HCT116 (cell line): ENCODE data around the gene PDE4B. TPM values are rescaled to one million over a fixed set of nuclear protein-coding genes. Genes with fewer than 3 reads are reported as not detected.

Experiments
- ATAC-seq: fragments of 200-7000 bp; cut with Tn5 transposase; 2 replicates; pipeline ENCODE4 v1.9.1; 2020; ENCODE audit warnings: mild to moderate bottlenecking, moderate library complexity
- BruUV-seq: library from RNA; stranded (reverse); fragments of 400-500 nt; replicated peaks from 2 replicates; lab custom pipeline; 2021; lab: Mats Ljungman, UMichigan
- CTCF ChIA-PET: fragments of 300-600 bp; sonication (Branson Sonifier 250); formaldehyde crosslinking; loops from one replicate; lab custom pipeline; 2021; ENCODE audit warnings: antibody characterized with exemption; lab: Charles Lee
- POLR2A ChIA-PET: fragments of 300-600, 350-600 bp; sonication (Branson Sonifier 250); formaldehyde crosslinking; loops from one replicate; lab custom pipeline; 2021; ENCODE audit warnings: antibody characterized with exemption; lab: Charles Lee
- RAD21 ChIA-PET, 2 experiments: fragments of 300-600 bp; sonication (Branson Sonifier 250); formaldehyde crosslinking; loops; one replicate each; lab custom pipeline; 2023; ENCODE audit warnings: low total read pairs in 2 of 2; ENCODE audit not compliant: uncharacterized antibody in 2 of 2, unreplicated experiment in 2 of 2, low non-redundant PET in 1 of 2; lab: Charles Lee
- DNase-seq: peaks from one replicate; pipeline ENCODE4 v3.0.0-alpha.2; 2010; ENCODE audit warnings: low read depth, low spot score
- H2AFZ ChIP-seq: fragments of 200-600 bp; shearing (Covaris generic), sonication (generic); 2 replicates; pipeline ENCODE4 v1.6.1; 2017; ENCODE audit warnings: low read depth, mixed run types, mixed read lengths, antibody characterized with exemption, low read length; ENCODE audit not compliant: poor library complexity, severe bottlenecking
- H3K27ac ChIP-seq: 2 replicates; pipeline ENCODE4 v1.5.1; 2012; ENCODE audit warnings: low read depth, low read length
- H3K27me3 ChIP-seq: fragments of 200-600 bp; sonication (generic); 2 replicates; pipeline ENCODE4 v1.6.1; 2016; ENCODE audit warnings: mixed run types, low read length, mixed read lengths; ENCODE audit not compliant: insufficient read depth
- H3K36me3 ChIP-seq, 2 experiments: fragments of 200-500 bp in 1 of 2; fragments of 200-600 bp in 1 of 2; sonication (Bioruptor generic) in 1 of 2; sonication (generic) in 1 of 2; 2 replicates each; pipeline versions ENCODE4 v1.5.1 to v1.6.1; 2014 to 2016; ENCODE audit warnings: low read length in 2 of 2, inconsistent platforms in 1 of 2, mixed read lengths in 1 of 2, mixed run types in 1 of 2; ENCODE audit not compliant: insufficient read depth in 2 of 2, control insufficient read depth in 1 of 2
- H3K4me1 ChIP-seq, 2 experiments: fragments of 200-600 bp in 1 of 2; sonication (generic) in 1 of 2; 2 replicates each; pipeline versions ENCODE4 v1.5.1 to v1.6.1; 2012 to 2017; ENCODE audit warnings: low read length in 2 of 2, inconsistent platforms in 1 of 2, mild to moderate bottlenecking in 1 of 2, mixed read lengths in 1 of 2, mixed run types in 1 of 2, moderate library complexity in 1 of 2; ENCODE audit not compliant: insufficient read depth in 2 of 2, control insufficient read depth in 1 of 2
- H3K4me2 ChIP-seq: fragments of 200-600 bp; sonication (generic); 2 replicates; pipeline ENCODE4 v1.6.1; 2017; ENCODE audit warnings: mixed run types, low read length, mixed read lengths
- H3K4me3 ChIP-seq, 2 experiments: fragments of 200-600 bp in 1 of 2; sonication (generic) in 1 of 2; replicated peaks in 1 of 2; 2 replicates each; pipeline ENCODE4 v1.5.1; 2011 to 2016; ENCODE audit warnings: low read length in 2 of 2, control low read depth in 1 of 2, low read depth in 1 of 2, mild to moderate bottlenecking in 1 of 2, mixed read lengths in 1 of 2, mixed run types in 1 of 2
- H3K79me2 ChIP-seq: fragments of 200-600 bp; sonication (generic); 2 replicates; pipeline ENCODE4 v1.6.1; 2017; ENCODE audit warnings: mild to moderate bottlenecking, mixed run types, low read length, moderate library complexity, mixed read lengths; ENCODE audit not compliant: insufficient read depth
- H3K9ac ChIP-seq: fragments of 200-600 bp; sonication (generic); 2 replicates; pipeline ENCODE4 v1.6.1; 2016; ENCODE audit warnings: low read length, mixed read lengths
- H3K9me2 ChIP-seq: fragments of 200-600 bp; sonication (generic), shearing (Covaris generic); 2 replicates; pipeline ENCODE4 v1.6.1; 2017; ENCODE audit warnings: mixed run types, mild to moderate bottlenecking, moderate library complexity; ENCODE audit not compliant: insufficient read depth
- H3K9me3 ChIP-seq, 2 experiments: fragments of 200-500 bp in 1 of 2; fragments of 200-600 bp in 1 of 2; sonication (Bioruptor generic) in 1 of 2; sonication (generic) in 1 of 2; 2 replicates each; pipeline ENCODE4 v1.6.1; 2014 to 2017; ENCODE audit warnings: low read length in 2 of 2, mixed read lengths in 2 of 2, inconsistent platforms in 1 of 2, low read depth in 1 of 2, mild to moderate bottlenecking in 1 of 2, mixed run types in 1 of 2, moderate library complexity in 1 of 2; ENCODE audit not compliant: control insufficient read depth in 1 of 2, insufficient read depth in 1 of 2
- H4K20me1 ChIP-seq: fragments of 200-600 bp; sonication (generic), shearing (Covaris generic); 2 replicates; pipeline ENCODE4 v1.6.1; 2017; ENCODE audit warnings: mixed run types, mild to moderate bottlenecking, moderate library complexity; ENCODE audit not compliant: insufficient read depth
- ATF3 ChIP-seq: IDR thresholded peaks from 2 replicates; pipeline ENCODE4 v1.6.1; 2012
- CBX3 ChIP-seq: IDR thresholded peaks from 2 replicates; pipeline ENCODE4 v1.6.1; 2012; ENCODE audit warnings: low read depth
- CEBPB ChIP-seq: IDR thresholded peaks from 2 replicates; pipeline ENCODE4 v1.6.1; 2012; ENCODE audit warnings: low read depth
- EGR1 ChIP-seq: IDR thresholded peaks from 2 replicates; pipeline ENCODE4 v1.6.1; 2012; ENCODE audit warnings: low read depth
- EZH2phosphoT487 ChIP-seq: fragments of 200-600 bp; IDR thresholded peaks from 2 replicates; pipeline ENCODE4 v1.6.1; 2018; ENCODE audit warnings: antibody characterized with exemption, borderline replicate concordance
- MAX ChIP-seq: IDR thresholded peaks from 2 replicates; pipeline ENCODE4 v1.6.1; 2012
- POLR2A ChIP-seq: IDR thresholded peaks from 2 replicates; pipeline ENCODE4 v1.7.0; 2011; ENCODE audit warnings: borderline replicate concordance; ENCODE audit not compliant: insufficient read depth, insufficient read length; ENCODE audit errors: extremely low read depth
- POLR2AphosphoS5 ChIP-seq: IDR thresholded peaks from 2 replicates; pipeline ENCODE4 v1.6.1; 2011; ENCODE audit warnings: mild to moderate bottlenecking, low read depth, low read length, moderate library complexity
- RAD21 ChIP-seq: IDR thresholded peaks from 2 replicates; pipeline ENCODE4 v1.6.1; 2012; ENCODE audit warnings: low read depth, mild to moderate bottlenecking
- REST ChIP-seq: IDR thresholded peaks from 2 replicates; pipeline ENCODE4 v1.6.1; 2012; ENCODE audit warnings: low read depth
- SRF ChIP-seq: IDR thresholded peaks from 2 replicates; pipeline ENCODE4 v1.6.1; 2012; ENCODE audit warnings: low read depth
- TCF7L2 ChIP-seq: IDR thresholded peaks from 2 replicates; pipeline ENCODE4 v1.7.0; 2011; ENCODE audit warnings: borderline replicate concordance, inconsistent platforms; ENCODE audit not compliant: insufficient read depth, insufficient read length; ENCODE audit errors: extremely low read depth
- YY1 ChIP-seq: IDR thresholded peaks from 2 replicates; pipeline ENCODE4 v1.6.1; 2011; ENCODE audit warnings: low read length, low read depth, moderate library complexity, mild to moderate bottlenecking; ENCODE audit not compliant: insufficient replicate concordance; ENCODE audit errors: extremely low read depth
- ZBTB33 ChIP-seq: IDR thresholded peaks from 2 replicates; pipeline ENCODE4 v1.6.1; 2011; ENCODE audit warnings: mild to moderate bottlenecking, low read length, moderate library complexity; ENCODE audit not compliant: insufficient replicate concordance; ENCODE audit errors: extremely low read depth
- ZFX ChIP-seq: fragments of 450-650 bp; IDR thresholded peaks from 2 replicates; pipeline ENCODE4 v1.6.1; 2017
- intact Hi-C: fragments of 100-400 bp; cut with micrococcal nuclease; formaldehyde crosslinking; loops from 2 replicates; pipeline ENCODE4 v1.10.0; 2022
- total RNA-seq: library from RNA; stranded (reverse); gene quantifications from one replicate; pipeline ENCODE4 v1.2.1, GENCODE V29; 2021; ENCODE audit not compliant: unreplicated experiment

PDE4B gene
- total RNA-seq, 1 experiment from 2014 or later: 76.9 TPM

- no peak for TF ChIP-seq REST
- TF ChIP-seq ATF3: no peak
These were observed 479.2 kb downstream of the PDE4B start (continued) for GRCh38 chr1:66271904-66272254.

- DNase-seq (no peak), ATAC-seq (no peak)
- Histone ChIP-seq H3K9me2 (no peaks in the 10 kb centered on the region), H3K36me3 (no peaks in the 10 kb centered on the region), H3K4me2 (no peak overlapping the region), H3K9me3 (no peaks in the 10 kb centered on the region), H3K4me1 (peaks cover 51 to 81% of the 10 kb centered on the region in 2 experiments), H2AFZ (no peak overlapping the region), H4K20me1 (no peaks in the 10 kb centered on the region), H3K27ac (peak overlapping the region; percentile 96; the same call in 1 of the 2 replicates), H3K27me3 (no peaks in the 10 kb centered on the region), H3K79me2 (no peaks in the 10 kb centered on the region), H3K4me3 (no peak overlapping the region), H3K9ac (peak overlapping the region; percentile 8; the same call in 1 of the 2 replicates)
- ChIA-PET CTCF (interaction anchor here (0.8 kb wide), 1 partner anchor 162 kb away, joined by 3 read pairs; no protein-coding TSS in a partner anchor), RAD21 (no interaction called here), POLR2A (interaction anchor here (2.6 to 3.0 kb wide), 2 partner anchors 58 to 69 kb away, joined by 9 to 12 read pairs; no protein-coding TSS in a partner anchor)
- TF ChIP-seq EZH2phosphoT487 (no peak), MAX (no peak), TCF7L2 (no peak), ATF3 (no peak), CEBPB (no peak), POLR2A (no peak), ZFX (no peak), ZBTB33 (no peak), YY1 (no peak), REST (no peak), SRF (no peak), CBX3 (no peak), RAD21 (no peak), POLR2AphosphoS5 (no peak), EGR1 (no peak)
- no TSS peak for BruUV-seq
- intact Hi-C loops: no loop called here
These were observed 481.0 kb downstream of the PDE4B start for GRCh38 chr1:66273656-66274055.
